GM18868 (cell line): ENCODE data around the gene PRPF6.
"Not testable (repeated sequence)": the region's sequence is repeated elsewhere in the genome, so short reads cannot be mapped to it uniquely, and the experiment has no call there.

Experiments
- ATAC-seq: cut with Tn5 transposase; IDR thresholded peaks from one replicate; pipeline ENCODE4 v1.9.1; 2021; ENCODE audit warnings: mild to moderate bottlenecking, moderate library complexity; ENCODE audit not compliant: unreplicated experiment

PRPF6 gene

GRCh38 chr20:63959699-63960075 lies 21.2 kb upstream of the PRPF6 start:
- no peak for ATAC-seq

- not testable (repeated sequence) for ATAC-seq
Measured at GRCh38 chr20:63960654-63961621, 20.0 kb upstream of the PRPF6 start.

DNA sequence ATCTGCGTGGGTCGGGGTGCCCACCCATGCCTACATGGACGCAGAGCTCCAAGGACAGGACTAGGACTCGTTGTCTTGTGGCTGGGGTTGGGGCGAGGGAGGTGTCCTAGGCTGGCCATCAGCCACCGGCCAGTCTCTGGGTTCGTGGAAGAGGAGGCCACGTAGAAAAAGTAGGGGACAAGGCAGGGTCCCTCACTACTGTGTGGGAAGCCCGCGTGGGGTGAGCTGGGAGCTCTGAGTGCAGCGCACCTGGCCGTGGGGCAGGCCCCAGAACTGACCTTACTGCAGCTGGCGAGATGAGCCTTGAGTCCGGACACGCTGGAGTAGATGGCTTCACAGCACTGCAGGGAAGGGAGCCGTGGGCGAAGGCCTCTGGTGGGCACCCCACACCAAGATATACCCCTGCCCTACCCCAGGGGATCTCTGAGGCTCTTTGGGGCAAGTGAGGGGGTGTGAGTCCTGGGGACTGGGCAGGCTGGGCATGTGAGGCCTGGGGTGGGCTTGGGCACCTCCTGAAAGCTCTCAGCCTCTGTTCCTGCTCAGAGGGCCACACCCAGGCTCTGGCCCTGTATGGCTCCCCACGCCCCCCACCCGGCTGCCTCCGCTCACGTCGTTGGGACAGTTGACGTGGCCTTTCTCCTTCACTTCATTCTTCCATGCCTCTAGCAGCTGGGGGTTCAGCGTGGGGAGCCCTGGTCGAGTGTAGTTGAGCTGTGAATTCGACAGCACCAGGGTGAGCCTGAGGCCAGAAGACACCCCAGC lies 19.1 kb upstream of the PRPF6 start:
- no peak for ATAC-seq

GRCh38 chr20:63962426-63963347 lies 18.2 kb upstream of the PRPF6 start:
- no peak for ATAC-seq

DNA sequence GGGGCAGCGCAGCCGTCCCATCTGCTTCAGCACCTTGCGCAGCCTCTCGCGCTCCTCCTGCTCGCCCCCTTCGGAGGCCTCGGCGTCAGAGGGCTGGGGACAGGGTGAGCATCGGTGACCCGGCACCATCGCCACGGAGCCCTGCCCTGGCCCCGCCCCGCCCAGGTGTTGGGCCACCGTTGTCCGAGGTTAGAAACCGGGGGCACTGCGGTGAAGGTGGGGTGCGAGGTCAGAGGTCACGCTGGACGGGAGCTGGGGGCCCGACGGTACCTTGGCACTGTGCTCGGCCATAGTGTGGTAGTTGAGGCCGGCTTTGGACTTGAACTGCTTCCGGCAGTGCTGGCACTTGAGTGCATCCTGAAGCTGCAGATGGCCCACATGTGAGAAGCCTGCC lies 17.6 kb upstream of the PRPF6 start:
- no peak for ATAC-seq

DNA sequence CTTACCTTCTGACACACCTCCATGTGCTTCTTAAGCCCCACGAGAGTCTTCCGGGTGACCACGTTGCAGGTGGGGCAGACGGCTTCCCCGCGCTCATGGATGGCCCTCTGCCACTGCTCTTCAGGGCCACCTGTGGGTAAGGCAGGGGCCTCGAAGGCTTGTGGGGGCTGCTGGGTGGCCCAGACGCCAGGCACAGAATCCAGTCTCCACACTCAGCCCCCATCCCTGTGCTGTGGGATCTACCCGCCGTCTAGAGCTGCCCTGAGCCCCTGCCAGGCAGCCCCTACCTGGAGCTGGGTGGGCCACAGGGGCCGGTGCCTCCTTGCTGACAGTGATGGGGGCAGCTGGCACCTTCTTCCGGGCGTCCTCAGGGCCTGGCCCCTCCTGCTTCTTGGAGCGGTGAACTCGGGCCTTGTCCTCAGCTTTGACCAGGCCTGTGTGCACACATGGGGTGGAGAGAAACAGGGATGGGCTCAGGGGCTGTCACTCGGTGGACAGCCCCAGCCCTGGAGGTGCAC lies 17.1 kb upstream of the PRPF6 start:
- no peak for ATAC-seq

GRCh38 chr20:63964412-63964811 lies 16.5 kb upstream of the PRPF6 start:
- ATAC-seq, result no peak

- no peak for ATAC-seq
Measured at GRCh38 chr20:63966172-63966943, 14.6 kb upstream of the PRPF6 start.

DNA sequence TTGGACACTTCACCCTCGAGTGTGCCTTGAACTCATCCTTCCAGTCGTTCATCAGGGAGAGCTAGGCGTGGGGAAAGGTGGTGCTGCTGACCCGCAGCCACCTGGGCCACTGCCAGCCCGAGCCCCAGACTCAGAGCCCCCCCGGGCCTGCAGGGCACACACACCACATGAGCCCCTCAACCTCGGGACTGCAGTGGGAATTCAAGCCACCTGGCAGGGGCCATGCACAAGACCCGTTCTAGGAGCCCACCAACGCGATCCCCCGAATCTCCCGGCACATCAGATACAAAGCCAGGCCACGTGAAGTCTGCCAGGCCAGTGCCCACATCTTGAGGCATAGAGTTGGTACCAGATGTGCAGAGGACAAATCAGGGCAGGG lies 14.0 kb upstream of the PRPF6 start:
- ATAC-seq, result no peak

DNA sequence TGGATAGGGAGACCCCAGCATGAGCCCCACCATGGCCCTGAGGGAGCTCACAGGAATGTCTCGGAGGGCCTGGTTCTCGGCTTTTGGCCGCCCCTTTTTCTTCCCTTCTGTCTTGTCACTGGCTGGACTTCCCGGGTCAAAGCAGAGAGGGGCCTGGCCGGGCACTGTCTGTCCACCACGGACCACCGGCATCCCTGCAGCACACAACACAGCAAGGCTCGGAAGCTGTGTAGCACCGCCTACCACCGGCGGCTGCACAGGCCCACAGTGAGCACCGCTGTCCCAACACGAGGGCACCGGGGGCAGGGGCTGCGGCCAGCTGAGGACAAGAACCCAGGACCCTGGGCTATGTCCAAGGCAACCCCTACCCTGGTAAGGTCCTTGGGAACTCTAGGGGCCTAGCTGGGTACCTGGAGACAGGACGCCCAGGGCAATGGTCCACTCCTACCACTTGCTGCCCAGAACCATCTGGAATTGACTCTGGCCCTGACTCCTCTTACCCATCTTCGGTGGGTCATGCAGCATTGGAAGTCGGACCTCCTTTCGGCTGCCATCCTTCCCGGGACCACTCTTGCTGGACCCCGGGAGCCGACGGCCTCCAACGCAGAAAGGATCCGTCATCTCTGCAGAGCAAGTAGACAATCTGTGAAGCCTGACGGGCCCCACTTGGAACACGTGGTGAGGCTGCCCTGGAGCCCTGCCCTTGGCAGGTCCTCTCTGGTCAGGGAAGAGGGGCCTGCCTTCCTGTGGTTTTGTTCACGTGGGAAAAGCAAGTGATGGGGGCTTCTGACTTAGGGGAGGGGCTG lies 13.4 kb upstream of the PRPF6 start:
- no peak for ATAC-seq

GRCh38 chr20:63968136-63968927 lies 12.6 kb upstream of the PRPF6 start:
- no peak for ATAC-seq

DNA sequence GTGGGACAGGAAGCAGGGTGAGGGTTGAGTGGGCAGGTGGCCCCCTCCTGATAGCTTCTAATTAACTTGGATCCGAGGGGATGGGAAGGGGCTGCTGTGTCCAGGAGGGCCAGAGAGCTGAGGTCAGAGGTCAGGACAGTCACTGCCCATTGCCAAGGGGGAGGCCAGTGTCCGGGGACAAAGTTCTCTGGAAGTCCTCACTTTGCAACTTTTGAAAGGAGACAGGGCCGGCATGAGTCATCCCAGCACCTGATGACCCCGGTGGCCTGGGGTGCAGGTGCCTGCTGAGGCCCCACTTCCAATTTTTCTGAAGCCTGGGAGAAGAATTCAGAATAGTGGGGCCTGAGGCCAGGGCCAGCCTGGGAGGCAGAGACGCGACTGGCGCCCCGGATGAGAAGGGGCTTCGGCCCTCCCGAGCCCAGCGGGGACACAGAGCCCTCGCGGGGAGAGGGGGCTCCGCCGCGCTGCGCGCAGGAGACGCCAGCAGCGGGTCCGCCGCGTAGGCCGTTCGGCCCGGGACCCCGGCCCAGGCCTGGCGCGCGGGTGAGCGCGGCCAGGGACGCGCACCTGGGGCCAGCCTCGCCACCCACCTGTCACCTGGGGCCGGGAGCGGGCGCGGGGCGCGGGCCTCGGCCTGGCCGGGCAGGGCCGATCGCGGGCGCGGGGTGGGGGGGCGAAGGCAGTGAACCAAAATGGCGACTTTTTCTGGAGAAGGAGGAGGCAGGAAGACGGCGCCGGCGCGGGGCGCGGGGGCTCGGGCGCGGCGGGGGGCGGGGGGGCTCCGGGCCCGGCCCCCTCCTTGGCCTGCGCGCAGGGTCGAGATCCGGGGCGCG lies 11.8 kb upstream of the PRPF6 start:
- ATAC-seq, result no peak

- no peak for ATAC-seq
Measured at GRCh38 chr20:63969838-63970713, 10.9 kb upstream of the PRPF6 start, which contains the start of gene ZNF512B. Gene ZNF512B (minus strand): TSS chr20:63969930. CDS start chr20:63967950, 1,980 bp downstream.

DNA sequence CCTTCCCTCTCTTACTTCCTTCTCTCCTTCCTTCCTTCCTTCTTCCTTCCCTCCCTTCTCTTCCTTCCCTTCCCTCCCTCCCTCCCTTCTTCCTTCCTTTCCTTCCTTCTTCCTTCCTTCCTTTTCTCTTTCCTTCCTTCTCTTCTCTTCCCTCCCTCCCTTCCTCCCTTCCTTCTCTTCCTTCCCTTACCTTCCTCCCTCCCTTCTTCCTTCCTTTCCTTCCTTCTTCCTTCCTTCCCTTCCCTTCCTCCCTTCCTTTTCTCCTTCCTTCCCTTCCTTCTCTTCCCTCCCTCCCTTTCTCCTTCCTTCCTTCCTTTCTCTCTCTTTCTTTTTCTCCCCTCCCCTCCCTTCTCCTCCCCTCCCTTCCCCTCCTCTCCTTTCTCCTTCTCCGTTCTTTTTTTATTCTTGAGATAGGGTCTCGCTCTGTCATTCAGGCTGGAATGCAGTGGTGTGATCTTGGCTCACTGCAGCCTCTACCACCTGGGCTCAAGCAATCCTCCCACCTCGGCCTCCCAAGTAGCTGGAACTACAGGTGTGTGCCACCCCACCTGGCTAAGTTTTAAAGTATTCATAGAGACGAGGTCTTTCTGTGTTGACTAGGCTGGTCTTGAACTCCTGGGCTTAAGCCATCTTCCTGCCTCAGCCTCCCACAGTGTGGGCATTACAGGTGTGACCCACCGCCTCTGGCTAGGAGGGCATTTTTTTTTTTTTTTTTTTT lies 10.1 kb upstream of the PRPF6 start:
- ATAC-seq, result no peak

- not testable (repeated sequence) for ATAC-seq
Measured at GRCh38 chr20:63971960-63972311, 9.0 kb upstream of the PRPF6 start.
